Muscle of leg (tissue), 11 donors: ENCODE measurements around the gene FBRS. TPM values are rescaled to one million over a fixed set of nuclear protein-coding genes. Genes with fewer than 3 reads are reported as not detected.

Experiments
- DNase-seq: peaks from one replicate; pipeline ENCODE4 v3.0.0; 2013
- H3K27ac ChIP-seq: one replicate; pipeline ENCODE4 v1.5.1; 2013; ENCODE audit warnings: mild to moderate bottlenecking, low read length, control low read depth
- H3K27me3 ChIP-seq: one replicate; pipeline ENCODE4 v1.6.1; 2013; ENCODE audit warnings: low read length; ENCODE audit not compliant: control insufficient read depth, insufficient read depth
- H3K36me3 ChIP-seq: one replicate; pipeline ENCODE4 v1.6.1; 2013; ENCODE audit warnings: low read length; ENCODE audit not compliant: control insufficient read depth, insufficient read depth
- H3K4me1 ChIP-seq: one replicate; pipeline ENCODE4 v1.6.1; 2013; ENCODE audit warnings: low read length; ENCODE audit not compliant: control insufficient read depth, insufficient read depth
- H3K4me3 ChIP-seq: one replicate; pipeline ENCODE4 v1.5.1; 2013; ENCODE audit warnings: low read length, control low read depth
- H3K9me3 ChIP-seq: replicated peaks from 2 replicates; pipeline ENCODE4 v1.6.1; 2013; ENCODE audit warnings: low read depth, low read length; ENCODE audit not compliant: control insufficient read depth
- WGBS: methylation state at CpG from one replicate; pipeline ENCODE4 v1.1.5; 2013; ENCODE audit warnings: missing lambda C conversion rate; ENCODE audit not compliant: insufficient coverage; 5-methylcytosine and 5-hydroxymethylcytosine counted together
- polyA plus RNA-seq, 8 donors: library from polyadenylated mRNA; unstranded; fragments of 120-200 nt; gene quantifications; one replicate each; pipeline versions ENCODE4 v1.2.1 to v1.2.3, GENCODE V29; 2013; ENCODE audit warnings: inconsistent platforms in 1 of 8, low replicate concordance in 1 of 8; ENCODE audit not compliant: insufficient read length in 8 of 8, insufficient read depth in 1 of 8
- total RNA-seq: library from RNA; stranded (reverse); fragments of 120-200 nt; gene quantifications from one replicate; pipeline ENCODE4 v1.2.4, GENCODE V29; 2013

The FBRS gene
- total and polyA plus RNA-seq, 9 donors, result 12.9 to 46.0 (median 35.0) TPM

DNA sequence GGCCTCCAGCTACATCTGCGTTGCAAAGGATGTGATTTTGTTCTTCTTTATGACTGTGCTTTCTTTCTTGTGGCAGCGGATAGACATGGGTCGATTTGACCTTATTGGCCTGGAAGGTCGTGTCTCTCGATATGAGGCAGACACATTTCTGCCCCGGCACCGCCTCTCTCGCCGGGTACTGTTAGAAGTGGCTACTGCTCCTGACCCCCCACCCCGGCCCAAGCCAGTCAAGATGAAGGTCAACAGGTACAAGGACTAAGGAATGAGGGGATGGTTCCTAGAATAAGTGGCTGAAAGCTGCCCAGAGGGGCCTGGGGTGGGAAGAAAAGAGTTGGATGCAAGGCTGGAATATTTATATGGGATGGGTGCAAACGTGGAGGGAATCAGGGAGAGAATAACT is 61.9 kb downstream of the FBRS start:
- Histone ChIP-seq H3K27me3 (no peaks in the 10 kb centered on the region), H3K27ac (no peak overlapping the region), H3K4me3 (no peak overlapping the region), H3K9me3 (no peaks in the 10 kb centered on the region), H3K4me1 (no peaks in the 10 kb centered on the region), H3K36me3 (peaks cover 89% of the 10 kb centered on the region)
- DNase-seq, result no peak
- WGBS, result 95% methylated on average over 10 of the region's 11 CpGs

Other genes starting within 250 kb of the FBRS start
- gene DCTPP1, start 228.4 kb upstream of the FBRS start, total RNA-seq, result 13.0 TPM
- 10 to 100 TPM; 30.1 to 36.5 (median 34.0) TPM for gene DCTPP1, start 228.4 kb upstream of the FBRS start, polyA plus RNA-seq
- 3.5 TPM for gene SEPHS2, start 212.6 kb upstream of the FBRS start, total RNA-seq
- gene SEPHS2, start 212.6 kb upstream of the FBRS start, polyA plus RNA-seq, result 10 to 100 TPM; 15.3 to 19.8 (median 16.6) TPM
- 0.89 TPM for gene ITGAL, start 185.7 kb upstream of the FBRS start, total RNA-seq
- 1 to 10 TPM; 1.4 to 2.8 (median 2.2) TPM for gene ITGAL, start 185.7 kb upstream of the FBRS start, polyA plus RNA-seq
- gene ZNF768, start 131.9 kb upstream of the FBRS start, total RNA-seq, result 25.9 TPM
- gene ZNF768, start 131.9 kb upstream of the FBRS start, polyA plus RNA-seq, result 10 to 100 TPM; 28.1 to 35.0 (median 31.4) TPM
- 8.2 TPM for gene ZNF747, start 123.6 kb upstream of the FBRS start, total RNA-seq
- 1 to 10 TPM; 5.9 to 7.8 (median 7.2) TPM for gene ZNF747, start 123.6 kb upstream of the FBRS start, polyA plus RNA-seq
- gene ZNF764, start 100.1 kb upstream of the FBRS start, total RNA-seq, result 5.2 TPM
- gene ZNF764, start 100.1 kb upstream of the FBRS start, polyA plus RNA-seq, result 1 to 10 TPM; 6.1 to 9.7 (median 7.9) TPM
- 10.6 TPM for gene ZNF688, start 86.7 kb upstream of the FBRS start, total RNA-seq
- gene ZNF688, start 86.7 kb upstream of the FBRS start, polyA plus RNA-seq, result 10 to 100 TPM in 3 of 8 donors, 1 to 10 TPM in 5; 7.0 to 14.6 (median 9.3) TPM
- gene ZNF785, start 72.7 kb upstream of the FBRS start, total RNA-seq, result 9.7 TPM
- gene ZNF785, start 72.7 kb upstream of the FBRS start, polyA plus RNA-seq, result 10 to 100 TPM; 10.1 to 16.6 (median 12.3) TPM
- gene ZNF689, start 48.0 kb upstream of the FBRS start, total RNA-seq, result 5.8 TPM
- gene ZNF689, start 48.0 kb upstream of the FBRS start, polyA plus RNA-seq, result 1 to 10 TPM; 7.0 to 8.7 (median 7.6) TPM
- gene PRR14, start 7.5 kb upstream of the FBRS start, total RNA-seq, result 9.3 TPM
- gene PRR14, start 7.5 kb upstream of the FBRS start, polyA plus RNA-seq, result 10 to 100 TPM; 19.1 to 24.9 (median 21.7) TPM
- gene SRCAP, start 40.7 kb downstream of the FBRS start, total RNA-seq, result 7.9 TPM
- gene SRCAP, start 40.7 kb downstream of the FBRS start, polyA plus RNA-seq, result 10 to 100 TPM; 16.2 to 28.3 (median 21.8) TPM
- 10.5 TPM for gene PHKG2, start 90.0 kb downstream of the FBRS start, total RNA-seq
- 10 to 100 TPM; 10.7 to 14.5 (median 13.3) TPM for gene PHKG2, start 90.0 kb downstream of the FBRS start, polyA plus RNA-seq
- 1.8 TPM for gene CFAP119, start 103.6 kb downstream of the FBRS start, total RNA-seq
- gene CFAP119, start 103.6 kb downstream of the FBRS start, polyA plus RNA-seq, result 1 to 10 TPM; 1.6 to 3.5 (median 2.6) TPM
- 43.9 TPM for gene RNF40, start 103.9 kb downstream of the FBRS start, total RNA-seq
- 10 to 100 TPM; 46.3 to 72.0 (median 56.9) TPM for gene RNF40, start 103.9 kb downstream of the FBRS start, polyA plus RNA-seq
- 12.4 TPM for gene ZNF629, start 128.8 kb downstream of the FBRS start, total RNA-seq
- 10 to 100 TPM; 12.7 to 18.9 (median 15.3) TPM for gene ZNF629, start 128.8 kb downstream of the FBRS start, polyA plus RNA-seq
- gene BCL7C, start 235.6 kb downstream of the FBRS start, total RNA-seq, result 47.6 TPM
- 10 to 100 TPM; 29.2 to 41.8 (median 34.8) TPM for gene BCL7C, start 235.6 kb downstream of the FBRS start, polyA plus RNA-seq
- gene CTF1, start 238.2 kb downstream of the FBRS start, total RNA-seq, result 1.7 TPM
- gene CTF1, start 238.2 kb downstream of the FBRS start, polyA plus RNA-seq, result 10 to 100 TPM in 3 of 8 donors, 1 to 10 TPM in 5; 8.9 to 11.9 (median 9.8) TPM